ENCODE data around the gene AGA.

AGA gene

GRCh38 chr4:177446586-177446985 is 4.3 kb upstream of the AGA start:
- FAIRE-seq = no peak

- FAIRE-seq = no peak
Measured at GRCh38 chr4:177444911-177445736, 2.9 kb upstream of the AGA start.

DNA sequence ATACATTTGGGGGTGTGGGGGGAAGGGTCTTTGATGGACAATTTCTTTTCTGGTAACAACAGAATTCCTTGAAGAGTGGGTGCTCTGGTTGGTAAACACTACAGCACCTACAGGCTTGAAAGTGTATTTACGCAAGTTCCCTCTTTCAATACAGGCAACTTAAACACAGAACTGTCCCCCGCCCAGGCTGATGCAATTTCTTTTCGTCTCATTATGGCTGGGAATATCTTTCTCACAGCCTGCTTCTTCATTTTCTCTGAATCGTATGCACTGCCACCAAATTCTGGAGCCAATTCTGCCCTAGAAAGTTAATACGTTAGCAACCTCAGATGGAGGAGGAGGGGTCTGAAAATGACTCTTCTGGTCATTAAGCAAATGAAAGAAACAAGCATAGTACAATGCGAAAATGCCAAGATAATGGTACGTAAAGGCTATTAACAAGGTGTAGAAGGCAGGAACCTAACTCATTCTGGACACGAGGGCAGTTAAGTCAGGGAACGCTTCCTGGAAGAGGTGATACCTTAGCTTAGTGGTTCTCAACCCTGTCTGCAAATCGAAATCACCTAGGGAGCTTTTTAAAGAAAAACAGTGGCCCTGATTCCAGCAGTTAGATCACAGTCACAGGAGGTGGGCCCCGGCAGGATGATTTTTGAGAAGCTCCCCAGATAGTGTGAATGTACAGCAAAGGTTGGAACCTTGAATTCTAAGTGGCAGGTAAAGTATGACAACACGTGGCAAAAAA is 1.0 kb downstream of the AGA start:
- FAIRE-seq = no peak

DNA sequence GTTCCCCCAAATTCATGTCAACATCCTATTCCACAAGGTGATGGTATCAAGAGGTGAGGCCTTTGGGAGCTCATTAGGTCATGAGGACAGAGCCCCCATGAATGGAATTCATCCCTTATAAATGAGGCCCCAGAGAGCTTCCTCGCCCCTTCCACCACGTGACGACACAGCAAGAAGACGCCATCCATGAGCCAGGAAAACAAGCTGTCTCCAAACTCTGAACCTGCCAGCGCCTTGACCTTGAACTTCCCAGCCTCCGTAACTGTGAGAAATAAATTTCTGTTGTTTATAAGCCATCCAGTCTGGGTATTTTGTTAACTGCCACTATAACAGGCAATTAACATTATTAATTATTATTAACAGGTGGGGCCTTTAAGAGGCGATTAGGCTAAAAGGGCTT is 5.8 kb downstream of the AGA start:
- no peak for FAIRE-seq

DNA sequence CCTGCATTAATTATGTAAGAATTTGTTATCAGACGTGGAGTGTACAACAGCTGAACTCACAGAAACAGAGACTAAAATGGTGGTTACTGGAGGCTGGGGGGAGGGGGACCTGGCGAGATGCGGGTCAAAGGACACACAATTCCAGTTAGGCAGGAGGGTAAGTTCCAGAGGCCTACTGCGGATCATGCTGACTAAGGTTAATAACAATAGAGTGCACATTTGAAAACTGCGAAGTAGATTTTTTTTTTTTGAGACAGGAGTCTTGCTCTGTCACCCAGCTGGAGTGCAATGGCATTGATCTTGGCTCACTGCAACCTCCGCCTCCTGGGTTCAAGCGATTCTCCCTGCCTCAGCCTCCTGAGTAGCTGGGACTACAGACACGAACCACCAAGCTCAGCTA is 7.6 kb downstream of the AGA start:
- no peak for FAIRE-seq

DNA sequence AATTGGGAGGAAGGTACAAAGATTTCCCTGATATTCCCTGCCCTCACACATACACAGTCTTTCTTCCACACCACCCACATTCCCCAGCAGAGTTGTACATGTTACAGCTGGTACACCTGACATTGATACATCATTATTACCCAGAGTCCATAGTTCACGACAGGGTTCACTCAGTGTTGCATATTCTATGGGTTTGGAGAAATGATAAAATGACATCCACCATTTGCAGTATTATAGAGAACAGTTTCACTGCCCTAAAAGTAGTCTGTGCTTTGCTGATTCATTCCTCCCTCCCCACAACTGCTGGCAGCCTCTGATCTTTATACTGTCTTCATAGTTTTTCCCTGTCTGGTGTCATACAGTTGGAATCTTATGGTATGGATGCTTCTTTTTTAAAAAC is 15.0 kb downstream of the AGA start:
- no peak for FAIRE-seq

DNA sequence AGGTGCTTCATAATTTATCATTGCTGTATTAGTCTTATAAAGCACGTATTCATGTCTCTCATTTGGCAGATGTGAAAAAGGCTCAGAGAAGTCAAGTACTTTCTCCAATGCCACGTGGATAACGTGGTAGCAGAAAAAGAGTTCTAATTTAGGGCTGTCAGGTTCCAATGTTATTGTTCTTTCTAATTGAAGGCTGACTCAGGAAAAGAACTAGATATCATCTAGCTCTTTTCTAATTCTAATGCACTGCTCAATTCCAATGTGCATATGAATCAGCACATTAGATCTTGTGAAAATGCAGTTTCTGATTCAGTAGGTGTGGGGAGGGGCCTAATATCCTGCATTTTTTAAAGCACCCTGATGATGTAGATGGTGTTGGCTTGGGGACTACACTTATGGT is 22.8 kb downstream of the AGA start:
- FAIRE-seq = no peak

DNA sequence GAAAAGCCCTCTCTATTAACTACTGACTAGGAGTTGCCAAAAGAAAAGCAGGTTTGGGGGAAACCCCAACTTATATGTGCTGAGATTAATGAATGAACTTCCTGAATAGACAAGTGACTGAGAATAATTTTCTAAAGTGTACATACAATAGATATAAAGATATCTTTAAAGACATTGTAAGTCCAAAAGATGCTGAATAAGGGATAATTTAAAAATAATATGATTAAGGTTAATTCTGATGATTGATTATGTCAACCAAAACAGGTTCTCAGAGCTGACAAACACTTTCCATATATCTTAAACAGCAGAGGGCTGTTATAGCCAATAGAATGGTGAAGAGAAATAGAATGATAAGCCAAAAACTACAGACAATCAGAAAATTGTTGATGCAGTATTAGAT is 28.6 kb downstream of the AGA start:
- FAIRE-seq = no peak

GRCh38 chr4:177413076-177413475 is 29.2 kb downstream of the AGA start:
- no peak for FAIRE-seq

DNA sequence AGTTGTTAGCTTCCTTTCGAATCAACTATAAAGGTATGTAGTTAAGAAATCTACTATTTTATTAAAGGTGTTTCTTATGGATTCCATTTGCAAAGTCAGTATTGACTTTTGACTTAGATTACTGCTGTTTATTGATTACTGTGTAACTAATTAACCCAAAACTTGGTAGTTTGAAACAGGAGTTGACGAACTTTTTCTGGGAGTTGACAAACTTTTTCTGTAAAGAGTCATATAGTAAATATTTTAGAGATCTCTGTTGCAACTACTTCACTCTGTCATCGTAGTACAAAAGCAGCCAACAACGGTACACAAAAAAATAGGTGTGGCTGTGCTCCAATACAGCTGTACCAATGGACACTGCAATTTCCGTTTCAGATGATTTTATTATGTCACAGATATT is 30.2 kb downstream of the AGA start:
- no peak for FAIRE-seq

DNA sequence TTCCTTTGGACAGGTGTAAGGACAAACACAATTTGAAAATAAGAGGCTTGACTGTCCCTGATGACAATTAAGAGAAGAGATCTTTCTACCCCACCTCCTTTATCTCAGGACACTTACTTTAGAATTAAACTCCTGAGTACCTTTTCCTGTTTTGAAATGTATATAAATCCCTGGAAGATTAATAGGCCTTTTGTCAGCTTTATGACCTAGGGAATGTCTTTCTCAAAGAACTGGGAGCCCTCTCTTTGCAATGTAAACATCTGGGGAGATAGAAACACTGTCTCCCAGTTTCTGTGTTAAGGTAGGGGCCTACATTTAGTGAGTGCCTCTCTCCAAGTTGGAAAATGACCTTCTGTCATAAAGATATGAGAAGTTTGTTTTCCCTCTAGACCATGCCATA is 31.7 kb downstream of the AGA start:
- no peak for FAIRE-seq

DNA sequence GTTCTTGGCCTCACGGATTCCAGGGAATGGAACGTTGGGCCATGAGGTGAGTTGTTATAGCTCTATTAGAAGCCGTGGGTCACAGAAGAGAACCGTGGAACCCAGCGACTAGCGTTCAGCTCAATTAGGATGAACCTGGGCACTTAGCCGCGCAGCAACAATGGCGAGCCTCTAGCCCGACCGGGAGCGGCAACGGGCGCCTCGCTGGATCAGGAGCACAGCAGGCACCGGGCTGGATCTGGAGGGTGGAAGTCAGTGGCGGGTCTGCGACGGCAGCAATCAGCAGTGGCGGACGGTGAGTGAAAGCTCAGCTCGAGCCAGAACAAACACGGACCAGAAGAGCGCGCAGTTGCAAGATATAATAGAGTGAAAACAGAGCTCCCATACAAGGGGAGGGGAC is 34.2 kb downstream of the AGA start:
- no peak for FAIRE-seq

- no peak for FAIRE-seq
Measured at GRCh38 chr4:177405508-177405907, 36.7 kb downstream of the AGA start.

DNA sequence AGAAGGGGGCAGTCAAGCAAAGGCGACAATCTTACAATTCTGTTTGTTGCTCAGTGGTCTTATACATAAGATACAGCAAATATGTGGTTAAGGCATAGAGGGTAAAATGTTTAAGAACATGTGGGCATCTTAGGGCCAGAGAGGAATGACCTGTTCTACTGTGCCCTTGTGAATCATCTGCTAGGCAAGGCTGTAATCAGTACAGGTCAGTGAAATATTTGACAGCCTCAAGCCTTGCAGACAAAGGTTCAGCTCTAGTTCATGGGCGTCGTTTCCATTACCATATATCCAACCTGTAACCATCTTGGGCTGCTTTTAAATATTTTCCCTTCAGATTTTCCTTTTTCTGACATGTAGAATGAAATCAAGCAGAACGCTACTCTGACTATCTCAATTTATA is 37.3 kb downstream of the AGA start:
- no peak for FAIRE-seq

DNA sequence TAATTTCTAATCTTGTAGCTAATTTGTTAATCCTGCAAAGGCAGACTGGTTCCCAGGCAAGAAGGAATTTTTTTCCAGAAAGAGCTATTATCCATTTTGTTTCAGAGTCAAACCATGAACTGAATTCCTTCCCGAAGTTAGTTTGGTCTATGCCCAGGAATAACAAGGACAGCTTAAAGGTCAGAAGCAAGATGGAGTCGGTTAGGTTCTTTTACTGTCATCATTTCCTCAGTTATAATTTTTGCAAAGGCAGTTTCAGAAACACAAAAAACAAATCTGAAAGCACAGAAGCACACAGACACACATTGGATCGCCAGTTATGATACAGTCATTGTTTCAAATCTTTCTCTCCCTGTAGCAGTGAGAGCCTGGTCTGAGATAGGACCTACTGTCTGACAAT is 37.9 kb downstream of the AGA start:
- FAIRE-seq = no peak

GRCh38 chr4:177403746-177404145 is 38.5 kb downstream of the AGA start:
- FAIRE-seq = no peak

- FAIRE-seq = no peak
Measured at GRCh38 chr4:177401658-177402273, 40.5 kb downstream of the AGA start.

DNA sequence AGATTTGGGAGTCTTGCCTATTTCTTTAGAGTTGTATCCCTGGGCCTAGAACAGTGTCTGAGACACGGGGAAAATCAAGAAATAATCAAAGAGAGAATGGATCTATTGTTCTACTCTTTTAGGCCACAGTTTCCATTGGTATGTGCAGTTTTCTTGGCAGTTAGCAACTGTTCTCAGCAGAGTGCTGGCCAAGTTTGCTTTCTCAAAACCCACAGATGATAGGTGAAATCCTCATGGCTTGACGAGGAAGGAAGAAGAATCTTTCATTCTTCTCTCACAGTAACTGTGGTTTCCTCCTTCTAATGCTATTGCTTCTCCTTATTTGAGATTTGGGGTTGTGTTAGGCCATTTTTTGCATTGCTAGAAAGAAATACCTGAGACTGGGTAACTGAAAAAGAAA is 42.2 kb downstream of the AGA start:
- no peak for FAIRE-seq

GRCh38 chr4:177396352-177396751 is 45.9 kb downstream of the AGA start:
- no peak for FAIRE-seq

GRCh38 chr4:177393236-177393635 is 49.0 kb downstream of the AGA start:
- FAIRE-seq = no peak

GRCh38 chr4:177391953-177392352 is 50.3 kb downstream of the AGA start:
- FAIRE-seq = no peak

GRCh38 chr4:177391287-177391686 is 51.0 kb downstream of the AGA start:
- FAIRE-seq = no peak

DNA sequence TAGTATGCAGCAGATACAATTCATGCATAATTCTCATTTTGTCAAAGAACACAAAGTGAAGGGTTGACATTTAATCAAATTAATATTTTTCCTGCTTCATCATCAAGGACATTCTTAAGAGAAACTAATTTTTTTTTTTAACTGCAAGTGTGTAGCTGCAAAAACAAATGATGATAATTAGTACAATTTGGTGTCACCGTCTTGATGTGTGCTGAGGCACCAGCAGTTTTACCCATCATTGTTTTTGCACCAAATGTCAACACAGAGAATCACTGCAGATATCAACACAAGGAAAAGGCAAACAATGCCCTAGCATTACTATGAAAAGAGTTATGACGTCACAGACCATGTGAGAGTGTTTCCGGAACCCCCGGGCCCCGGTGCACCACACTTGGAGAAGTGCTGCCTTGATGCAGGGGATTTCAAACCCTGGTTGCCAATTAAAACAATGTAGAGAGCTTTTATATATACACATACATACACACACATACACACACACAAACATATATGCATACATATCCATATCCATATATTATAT is 55.9 kb downstream of the AGA start:
- no peak for FAIRE-seq
